Embryonic facial prominence (tissue), 1 donor: Measurements from ENCODE around the gene VPS16.

Source experiments
- DNase-seq: peaks from one replicate; pipeline ENCODE4 v3.0.0-alpha.2; 2016; ENCODE audit errors: extremely low spot score

VPS16 gene

GRCh38 chr20:2840138-2840966 lies at the start of gene VPS16, which contains the start of gene PCED1A:
Gene VPS16, plus strand, starts transcription at chr20:2840745. Its CDS starts 30 bp downstream, at chr20:2840775.
Gene PCED1A, minus strand, starts transcription at chr20:2840655. Its CDS starts 743 bp downstream, at chr20:2839912.
- DNase-seq = peak; percentile 58

- no peak for DNase-seq
Observed at GRCh38 chr20:2793471-2793870, 47.1 kb upstream of the VPS16 start.

GRCh38 chr20:2794202-2794748 lies 46.3 kb upstream of the VPS16 start:
- no peak for DNase-seq

- DNase-seq = no peak
Observed at GRCh38 chr20:2794866-2795447, 45.6 kb upstream of the VPS16 start.

- no peak for DNase-seq
Observed at GRCh38 chr20:2795451-2795850, 45.1 kb upstream of the VPS16 start.

- no peak for DNase-seq
Observed at GRCh38 chr20:2796011-2796660, 44.4 kb upstream of the VPS16 start.

- no peak for DNase-seq
Observed at GRCh38 chr20:2797136-2797983, 43.2 kb upstream of the VPS16 start.

- DNase-seq = no peak
Observed at GRCh38 chr20:2798095-2798805, 42.3 kb upstream of the VPS16 start.

- DNase-seq = no peak
Observed at GRCh38 chr20:2798814-2799213, 41.7 kb upstream of the VPS16 start.

GRCh38 chr20:2799271-2799670 lies 41.3 kb upstream of the VPS16 start:
- no peak for DNase-seq

- no peak for DNase-seq
Observed at GRCh38 chr20:2799688-2800520, 40.6 kb upstream of the VPS16 start.

- DNase-seq = no peak
Observed at GRCh38 chr20:2800521-2801285, 39.8 kb upstream of the VPS16 start, which contains the start of gene CPXM1. Gene CPXM1, minus strand, starts transcription at chr20:2800627. Its CDS starts 55 bp downstream, at chr20:2800572.

GRCh38 chr20:2801286-2801728 lies 39.2 kb upstream of the VPS16 start:
- DNase-seq = no peak

GRCh38 chr20:2804041-2804828 lies 36.3 kb upstream of the VPS16 start:
- no peak for DNase-seq

GRCh38 chr20:2804852-2805688 lies 35.5 kb upstream of the VPS16 start:
- no peak for DNase-seq

- DNase-seq = no peak
Observed at GRCh38 chr20:2805689-2806350, 34.7 kb upstream of the VPS16 start.

- DNase-seq = no peak
Observed at GRCh38 chr20:2806351-2806701, 34.2 kb upstream of the VPS16 start.
